Kidney (tissue), 14 donors: Measurements from ENCODE around the gene C16orf46. TPM values are rescaled to one million over a fixed set of nuclear protein-coding genes. Genes with fewer than 3 reads are reported as not detected.
A peak's percentile ranks its signal among the peaks of the same experiment; 100 is the strongest.

ENCODE experiments used
- DNase-seq, 5 donors: peaks; one replicate each; pipeline ENCODE4 v3.0.0-alpha.2; 2013 to 2020
- FAIRE-seq: peaks from 2 replicates; lab custom pipeline; 2012; peaks lifted over from hg19 to GRCh38; lab: Jason Lieb, UNC
- H3K27ac ChIP-seq, 2 donors: one replicate each; pipeline ENCODE4 v1.7.0; 2013; ENCODE audit warnings: low read depth in 2 of 2, low read length in 2 of 2, inconsistent platforms in 1 of 2
- H3K27me3 ChIP-seq: one replicate; pipeline ENCODE4 v1.7.1; 2013; ENCODE audit warnings: low read length, inconsistent platforms; ENCODE audit not compliant: control insufficient read depth, insufficient read depth
- H3K36me3 ChIP-seq, 3 donors: one replicate each; pipeline versions ENCODE4 v1.7.0 to v1.7.1; 2013; ENCODE audit warnings: low read length in 3 of 3, control low read depth in 1 of 3, inconsistent platforms in 1 of 3; ENCODE audit not compliant: insufficient read depth in 3 of 3, control insufficient read depth in 2 of 3
- H3K4me1 ChIP-seq, 3 donors: one replicate each; pipeline versions ENCODE4 v1.7.0 to v1.7.1; 2013; ENCODE audit warnings: low read length in 3 of 3, inconsistent platforms in 1 of 3, low read depth in 1 of 3; ENCODE audit not compliant: control insufficient read depth in 2 of 3, insufficient read depth in 2 of 3
- H3K4me3 ChIP-seq, 3 donors: one replicate each; pipeline versions ENCODE4 v1.7.0 to v1.8.1; 2013; ENCODE audit warnings: low read length in 3 of 3, control low read depth in 1 of 3, inconsistent platforms in 1 of 3
- H3K9ac ChIP-seq, 3 donors: one replicate each; pipeline versions ENCODE4 v1.7.0 to v1.7.1; 2013; ENCODE audit warnings: low read length in 3 of 3, control low read depth in 1 of 3, inconsistent platforms in 1 of 3
- H3K9me3 ChIP-seq, 3 donors: one replicate each; pipeline versions ENCODE4 v1.7.0 to v1.7.1; 2013; ENCODE audit warnings: low read length in 3 of 3, control low read depth in 1 of 3, inconsistent platforms in 1 of 3; ENCODE audit not compliant: control insufficient read depth in 2 of 3, insufficient read depth in 1 of 3
- CTCF ChIP-seq: IDR thresholded peaks from 3 replicates; pipeline ENCODE4 v1.5.1; 2012; ENCODE audit warnings: mild to moderate bottlenecking, moderate library complexity, borderline replicate concordance; ENCODE audit not compliant: insufficient read depth; ENCODE audit errors: extremely low read depth
- intact Hi-C: fragments of 100-400 bp; cut with DNase I; formaldehyde crosslinking; loops from one replicate; pipeline ENCODE4 v1.11.1; 2022
- polyA plus RNA-seq: library from polyadenylated mRNA; stranded (reverse); fragments of 350-450 nt; fragmentation: Illumina TruSeq; extraction: RNeasy Lipid Tissue Mini Kit (QIAGEN cat#74804); gene quantifications from one replicate; pipeline ENCODE4 v1.2.3, GENCODE V29; 2014; ENCODE audit warnings: low read depth, low replicate concordance; ENCODE audit not compliant: insufficient read depth
- total RNA-seq: library from RNA; stranded (reverse); fragmentation: NEBNext Ultra II Directional; extraction: Animal tissue kit (Norgen Biotek cat#: 25700); gene quantifications from one replicate; pipeline ENCODE4 v1.2.1, GENCODE V29; 2021
- donor health status: control.
- donor health status: control.
- donor health status: control.
- donor health status: control.
- donor health status: control.
- donor health status: DM: yes; HTN: yes; CAD: no.
- donor health status: Normal renal cell carcinoma (clear cell type).

The C16orf46 gene
- total and polyA plus RNA-seq, 2 donors from 2014 or later = 0.47 to 1.7 TPM

GRCh38 chr16:81095953-81096714 lies 19.1 kb upstream of the C16orf46 start, which contains the start of gene GCSH:
GCSH (minus strand) TSS chr16:81096395; CDS start chr16:81096278, 117 bp downstream.
- Histone ChIP-seq H3K9me3 (no peaks in the 10 kb centered on the region), H3K4me3 (peak within 1 kb of the TSS; percentile 57 to 68 (median 62)), H3K27ac (peak within 1 kb of the TSS; percentile 77 to 83), H3K36me3 (no peaks in the 10 kb centered on the region), H3K27me3 (no peaks in the 10 kb centered on the region), H3K4me1 (peaks cover 0 to 4% (median 0%) of the 10 kb centered on the region in 3 donors), H3K9ac (peak within 1 kb of the TSS in 2 of 3 donors; percentile 15 to 36)
- intact Hi-C loops = no loop called here
- no peak for TF ChIP-seq CTCF
- FAIRE-seq (peak; percentile 83), DNase-seq (peak; percentile 99 to 100 (median 100))

GRCh38 chr16:81095653-81095952 lies 18.6 kb upstream of the C16orf46 start:
- DNase-seq (peak in 1 of 5 donors; percentile 87), FAIRE-seq (no peak)
- Histone ChIP-seq H3K4me3 (peak overlapping the region; percentile 39 to 62 (median 46)), H3K9me3 (no peaks in the 10 kb centered on the region), H3K27me3 (no peaks in the 10 kb centered on the region), H3K9ac (peak overlapping the region in 1 of 3 donors; percentile 15), H3K4me1 (peaks cover 0 to 4% (median 0%) of the 10 kb centered on the region in 3 donors), H3K36me3 (no peaks in the 10 kb centered on the region), H3K27ac (peak overlapping the region; percentile 77 to 83)
- TF ChIP-seq CTCF = no peak
- intact Hi-C loops = no loop called here

GRCh38 chr16:81094771-81095251 lies 17.8 kb upstream of the C16orf46 start:
- H3K9ac ChIP-seq = no peak overlapping the region
- peak overlapping the region in 2 of 3 donors; percentile 48 to 62 for H3K4me3 ChIP-seq
- H3K27ac ChIP-seq = no peak overlapping the region
- no peak for FAIRE-seq
- intact Hi-C loops = no loop called here
- no peaks in the 10 kb centered on the region for H3K9me3 ChIP-seq
- H3K36me3 ChIP-seq = no peaks in the 10 kb centered on the region
- H3K4me1 ChIP-seq = peaks cover 0 to 4% (median 0%) of the 10 kb centered on the region in 3 donors
- no peak for TF ChIP-seq CTCF
- peak in 2 of 5 donors; percentile 12 to 29 for DNase-seq
- no peaks in the 10 kb centered on the region for H3K27me3 ChIP-seq
